ENCODE results near the gene ASB2. TPM values are rescaled to one million over a fixed set of nuclear protein-coding genes. Genes with fewer than 3 reads are reported as not detected.

Gene ASB2
- total RNA-seq, 1 donor from 2014 or later, result 24.1 TPM

GRCh38 chr14:93905623-93906022 is 70.7 kb downstream of the ASB2 start:
- no peaks in the 10 kb centered on the region for H3K27me3 ChIP-seq
- no peak for DNase-seq (ENCODE audit: extremely low spot score in 2 of 2)
- H3K4me3 ChIP-seq, result no peak overlapping the region
- no peaks in the 10 kb centered on the region for H3K9me3 ChIP-seq
- H3K27ac ChIP-seq, result no peak overlapping the region
- intact Hi-C loops (cut with DNase I), result loop anchor here (10.0 kb wide), 1 partner anchor 111 kb away; no protein-coding TSS in a partner anchor
- no peaks in the 10 kb centered on the region for H3K4me1 ChIP-seq
- TF ChIP-seq POLR2AphosphoS5 (IDR thresholded peaks at IDR 0.05; ENCODE audit: insufficient read depth in 1 of 2, low read depth in 1 of 2), result no peak
- TF ChIP-seq POLR2A (IDR thresholded peaks at IDR 0.05), result no peak
- no peak for TF ChIP-seq CTCF (IDR thresholded peaks at IDR 0.05)
- no peaks in the 10 kb centered on the region for H3K36me3 ChIP-seq

GRCh38 chr14:93903342-93904184 is 72.8 kb downstream of the ASB2 start:
- Histone ChIP-seq H3K4me1 (no peaks in the 10 kb centered on the region), H3K4me3 (no peak overlapping the region), H3K27ac (no peak overlapping the region), H3K36me3 (no peaks in the 10 kb centered on the region), H3K9me3 (no peaks in the 10 kb centered on the region), H3K27me3 (no peaks in the 10 kb centered on the region)
- DNase-seq (ENCODE audit: extremely low spot score in 2 of 2), result no peak
- intact Hi-C loops (cut with DNase I), result loop anchor here (10.0 kb wide), 1 partner anchor 109 kb away; no protein-coding TSS in a partner anchor
- TF ChIP-seq CTCF (IDR thresholded peaks at IDR 0.05) (peak in 1 of 3 experiments; percentile 20), POLR2AphosphoS5 (IDR thresholded peaks at IDR 0.05; ENCODE audit: insufficient read depth in 1 of 2, low read depth in 1 of 2) (no peak)

- TF ChIP-seq POLR2AphosphoS5 (IDR thresholded peaks at IDR 0.05; ENCODE audit: insufficient read depth in 1 of 2, low read depth in 1 of 2), result no peak
- TF ChIP-seq POLR2A (IDR thresholded peaks at IDR 0.05), result no peak
- no peak for TF ChIP-seq CTCF (IDR thresholded peaks at IDR 0.05)
- no peaks in the 10 kb centered on the region for H3K27me3 ChIP-seq
- no peaks in the 10 kb centered on the region for H3K4me1 ChIP-seq
- H3K36me3 ChIP-seq, result no peaks in the 10 kb centered on the region
- no peak overlapping the region for H3K27ac ChIP-seq
- H3K4me3 ChIP-seq, result no peak overlapping the region
- H3K9me3 ChIP-seq, result no peaks in the 10 kb centered on the region
- intact Hi-C loops (cut with DNase I), result loop anchor here (10.0 kb wide), 1 partner anchor 108 kb away; no protein-coding TSS in a partner anchor
- no peak for DNase-seq (ENCODE audit: extremely low spot score in 2 of 2)
Measured at GRCh38 chr14:93902619-93903307, 73.6 kb downstream of the ASB2 start.

GRCh38 chr14:93901813-93902212 is 74.6 kb downstream of the ASB2 start:
- TF ChIP-seq CTCF (IDR thresholded peaks at IDR 0.05) (no peak), POLR2AphosphoS5 (IDR thresholded peaks at IDR 0.05; ENCODE audit: insufficient read depth in 1 of 2, low read depth in 1 of 2) (no peak)
- intact Hi-C loops (cut with DNase I), result loop anchor here (10.0 kb wide), 1 partner anchor 107 kb away; no protein-coding TSS in a partner anchor
- no peak overlapping the region for H3K27ac ChIP-seq

More at GRCh38 chr14:93901813-93902212, 74.6 kb downstream of the ASB2 start:
- Histone ChIP-seq H3K27me3 (no peaks in the 10 kb centered on the region), H3K4me3 (no peak overlapping the region), H3K9me3 (no peaks in the 10 kb centered on the region), H3K36me3 (no peaks in the 10 kb centered on the region), H3K4me1 (no peaks in the 10 kb centered on the region)
- no peak for DNase-seq (ENCODE audit: extremely low spot score in 2 of 2)
